Panc1 (cell line): ENCODE results near the gene PGM2. TPM values are rescaled to one million over a fixed set of nuclear protein-coding genes. Genes with fewer than 3 reads are reported as not detected.

Source experiments
- total RNA-seq: library from RNA; stranded (reverse); gene quantifications from one replicate; pipeline ENCODE4 v1.2.1, GENCODE V29; 2021; ENCODE audit not compliant: unreplicated experiment

PGM2 gene
- total RNA-seq, 1 experiment from 2014 or later, result 15.4 TPM

Other genes starting within 250 kb of the PGM2 start
- 29.1 TPM for gene RELL1, start 140.3 kb upstream of the PGM2 start, total RNA-seq
- gene TBC1D1, start 64.4 kb downstream of the PGM2 start, total RNA-seq, result 56.0 TPM
- not detected for gene PTTG2, start 133.7 kb downstream of the PGM2 start, total RNA-seq